Endothelial cell (in vitro differentiated cells): Measurements from ENCODE around the gene ZXDA. TPM values are rescaled to one million over a fixed set of nuclear protein-coding genes. Genes with fewer than 3 reads are reported as not detected.
"Not testable (repeated sequence)": the region's sequence is repeated elsewhere in the genome, so short reads cannot be mapped to it uniquely, and the experiment has no call there.

Source experiments
- DNase-seq: peaks from one replicate; pipeline ENCODE4 v3.0.0; 2021; ENCODE audit warnings: low spot score
- H3K27ac Mint-ChIP-seq: one replicate; pipeline ENCODE4 v1.8.0; 2021; ENCODE audit warnings: mixed read lengths, inconsistent platforms; ENCODE audit not compliant: unreplicated experiment
- H3K27me3 Mint-ChIP-seq: one replicate; pipeline ENCODE4 v1.8.0; 2021; ENCODE audit warnings: mild to moderate bottlenecking, moderate library complexity, mixed read lengths, inconsistent platforms; ENCODE audit not compliant: unreplicated experiment
- H3K36me3 Mint-ChIP-seq: one replicate; pipeline ENCODE4 v1.8.0; 2021; ENCODE audit warnings: mild to moderate bottlenecking, low read depth, mixed read lengths, inconsistent platforms; ENCODE audit not compliant: unreplicated experiment
- H3K4me1 Mint-ChIP-seq: one replicate; pipeline ENCODE4 v1.8.0; 2021; ENCODE audit warnings: mild to moderate bottlenecking, mixed read lengths, inconsistent platforms; ENCODE audit not compliant: unreplicated experiment
- H3K4me3 Mint-ChIP-seq: one replicate; pipeline ENCODE4 v1.8.0; 2021; ENCODE audit warnings: mild to moderate bottlenecking, mixed read lengths, inconsistent platforms; ENCODE audit not compliant: unreplicated experiment
- H3K9me3 Mint-ChIP-seq: one replicate; pipeline ENCODE4 v1.8.0; 2021; ENCODE audit warnings: mixed read lengths, inconsistent platforms; ENCODE audit not compliant: unreplicated experiment
- total RNA-seq: library from RNA; stranded (reverse); fragmentation: NEBNext Ultra II Directional; extraction: Animal tissue kit (Norgen Biotek cat#: 25700); gene quantifications from one replicate; pipeline ENCODE4 v1.2.1, GENCODE V29; 2021; ENCODE audit not compliant: unreplicated experiment
- TF ChIP-seq, protein P1 (sequence below): fragments of 200-600 bp; sonication (generic); IDR thresholded peaks from one replicate; pipeline ENCODE4 v1.5.0; 2021; ENCODE audit warnings: antibody characterized with exemption; ENCODE audit not compliant: unreplicated experiment

ZXDA gene
- total RNA-seq, 1 donor from 2014 or later = 3.1 TPM

DNA sequence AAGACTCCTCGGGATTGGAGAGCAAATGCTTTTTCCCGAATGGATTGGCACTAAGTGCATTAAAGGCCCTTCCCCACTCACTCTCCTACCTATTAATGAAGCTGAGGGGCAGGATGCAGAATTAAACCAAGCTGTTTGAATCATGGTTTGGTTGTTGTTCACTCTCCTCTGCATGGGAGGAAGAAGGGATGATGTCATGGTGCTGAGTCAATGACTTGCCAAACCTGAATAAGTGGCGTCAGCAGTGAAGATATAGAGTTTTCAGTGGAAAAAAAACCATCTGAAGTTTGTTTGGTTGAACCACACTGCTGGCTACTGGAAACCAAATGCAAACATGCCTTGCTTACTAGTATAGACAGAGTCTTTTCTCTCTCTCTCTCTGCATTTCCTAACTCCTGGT lies 19.8 kb upstream of the ZXDA start:
- TF ChIP-seq, protein P1, sequence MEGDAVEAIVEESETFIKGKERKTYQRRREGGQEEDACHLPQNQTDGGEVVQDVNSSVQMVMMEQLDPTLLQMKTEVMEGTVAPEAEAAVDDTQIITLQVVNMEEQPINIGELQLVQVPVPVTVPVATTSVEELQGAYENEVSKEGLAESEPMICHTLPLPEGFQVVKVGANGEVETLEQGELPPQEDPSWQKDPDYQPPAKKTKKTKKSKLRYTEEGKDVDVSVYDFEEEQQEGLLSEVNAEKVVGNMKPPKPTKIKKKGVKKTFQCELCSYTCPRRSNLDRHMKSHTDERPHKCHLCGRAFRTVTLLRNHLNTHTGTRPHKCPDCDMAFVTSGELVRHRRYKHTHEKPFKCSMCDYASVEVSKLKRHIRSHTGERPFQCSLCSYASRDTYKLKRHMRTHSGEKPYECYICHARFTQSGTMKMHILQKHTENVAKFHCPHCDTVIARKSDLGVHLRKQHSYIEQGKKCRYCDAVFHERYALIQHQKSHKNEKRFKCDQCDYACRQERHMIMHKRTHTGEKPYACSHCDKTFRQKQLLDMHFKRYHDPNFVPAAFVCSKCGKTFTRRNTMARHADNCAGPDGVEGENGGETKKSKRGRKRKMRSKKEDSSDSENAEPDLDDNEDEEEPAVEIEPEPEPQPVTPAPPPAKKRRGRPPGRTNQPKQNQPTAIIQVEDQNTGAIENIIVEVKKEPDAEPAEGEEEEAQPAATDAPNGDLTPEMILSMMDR = no peak
- Mint-ChIP-seq H3K27me3 (no peaks in the 10 kb centered on the region), H3K36me3 (no peaks in the 10 kb centered on the region), H3K4me3 (no peak overlapping the region), H3K27ac (no peak overlapping the region), H3K9me3 (no peaks in the 10 kb centered on the region), H3K4me1 (no peaks in the 10 kb centered on the region)
- no peak for DNase-seq

GRCh38 chrX:57929373-57929772 lies 19.1 kb upstream of the ZXDA start:
- TF ChIP-seq, protein P1 = no peak
- Mint-ChIP-seq H3K36me3 (no peaks in the 10 kb centered on the region), H3K4me1 (no peaks in the 10 kb centered on the region), H3K4me3 (no peak overlapping the region), H3K27ac (no peak overlapping the region), H3K9me3 (no peaks in the 10 kb centered on the region), H3K27me3 (no peaks in the 10 kb centered on the region)
- no peak for DNase-seq

- DNase-seq = no peak
- no peaks in the 10 kb centered on the region for H3K27me3 Mint-ChIP-seq
- TF ChIP-seq, protein P1 = no peak
- no peaks in the 10 kb centered on the region for H3K36me3 Mint-ChIP-seq
- H3K9me3 Mint-ChIP-seq = no peaks in the 10 kb centered on the region
- no peak overlapping the region for H3K27ac Mint-ChIP-seq
- H3K4me3 Mint-ChIP-seq = no peak overlapping the region
- H3K4me1 Mint-ChIP-seq = no peaks in the 10 kb centered on the region
Measured at GRCh38 chrX:57925806-57926205, 15.5 kb upstream of the ZXDA start.

- Mint-ChIP-seq H3K4me3 (no peak overlapping the region), H3K4me1 (no peaks in the 10 kb centered on the region), H3K27me3 (no peaks in the 10 kb centered on the region), H3K36me3 (no peaks in the 10 kb centered on the region), H3K9me3 (no peaks in the 10 kb centered on the region), H3K27ac (no peak overlapping the region)
- TF ChIP-seq, protein P1 = peak; percentile 32
- no peak for DNase-seq
Measured at GRCh38 chrX:57918750-57919436, 8.6 kb upstream of the ZXDA start.

- Mint-ChIP-seq H3K4me1 (peaks cover 7% of the 10 kb centered on the region), H3K36me3 (no peaks in the 10 kb centered on the region), H3K27me3 (no peaks in the 10 kb centered on the region), H3K27ac (no peak overlapping the region), H3K4me3 (no peak overlapping the region), H3K9me3 (no peaks in the 10 kb centered on the region)
- no peak for DNase-seq
- TF ChIP-seq, protein P1 = no peak
Measured at GRCh38 chrX:57915680-57916079, 5.4 kb upstream of the ZXDA start.

GRCh38 chrX:57909595-57910286 lies 517 bp downstream of the ZXDA start:
- DNase-seq = peak; percentile 10
- not testable (repeated sequence) for H3K4me3 Mint-ChIP-seq, H3K36me3 Mint-ChIP-seq, H3K27ac Mint-ChIP-seq, H3K27me3 Mint-ChIP-seq, H3K9me3 Mint-ChIP-seq
- H3K4me1 Mint-ChIP-seq = peaks cover 10% of the 10 kb centered on the region

GRCh38 chrX:57908972-57909594 lies 1.2 kb downstream of the ZXDA start:
- H3K4me1 Mint-ChIP-seq = peaks cover 10% of the 10 kb centered on the region
- H3K27me3 Mint-ChIP-seq, DNase-seq, H3K27ac Mint-ChIP-seq, H3K36me3 Mint-ChIP-seq, H3K9me3 Mint-ChIP-seq, H3K4me3 Mint-ChIP-seq: not testable (repeated sequence)
